Stimulated activated CD8-positive, alpha-beta memory T cell treated with anti-CD3 and anti-CD28 coated beads, Interleukin-7, amount 100 ng/mL, for 48 hours (primary cell): ENCODE measurements around the gene ANO5.
"Not testable (repeated sequence)": the region's sequence is repeated elsewhere in the genome, so short reads cannot be mapped to it uniquely, and the experiment has no call there.

Source experiments
- DNase-seq, 2 donors: peaks; one replicate each; pipeline ENCODE4 v3.0.0-alpha.2; 2020; ENCODE audit warnings: low read depth in 1 of 2; ENCODE audit errors: extremely low read depth in 1 of 2

Gene ANO5

GRCh38 chr11:22199243-22199642 lies 6.4 kb downstream of the ANO5 start:
- no peak for DNase-seq

- no peak for DNase-seq
These were observed 10.4 kb downstream of the ANO5 start for GRCh38 chr11:22203281-22203680.

- DNase-seq, result no peak
These were observed 14.3 kb downstream of the ANO5 start for GRCh38 chr11:22207162-22207561.

- DNase-seq, result no peak
These were observed 15.4 kb downstream of the ANO5 start for GRCh38 chr11:22208151-22208858.

- no peak for DNase-seq
These were observed 24.1 kb downstream of the ANO5 start for GRCh38 chr11:22216940-22217339.

DNA sequence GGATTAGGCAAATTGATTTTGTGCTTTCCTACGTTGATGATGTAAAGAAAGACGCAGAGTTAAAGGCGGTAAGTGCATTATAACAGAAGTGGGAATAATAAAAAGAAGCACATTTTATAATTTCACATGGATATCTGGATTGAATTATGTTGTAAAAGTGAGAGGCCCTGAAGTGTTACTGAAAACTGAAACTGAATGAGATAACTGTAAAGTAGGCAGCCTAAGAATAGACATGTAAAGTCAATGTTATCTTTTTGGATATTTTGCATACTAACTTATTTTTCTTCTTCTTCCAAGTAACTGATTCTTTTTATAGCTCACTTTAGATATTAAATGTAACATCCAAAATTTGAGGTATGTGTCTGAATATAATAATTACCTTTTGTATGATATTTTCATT lies 28.3 kb downstream of the ANO5 start:
- no peak for DNase-seq

- no peak for DNase-seq
These were observed 32.3 kb downstream of the ANO5 start for GRCh38 chr11:22225190-22225589.

- DNase-seq, result no peak
These were observed 41.9 kb downstream of the ANO5 start for GRCh38 chr11:22234743-22235142.

DNA sequence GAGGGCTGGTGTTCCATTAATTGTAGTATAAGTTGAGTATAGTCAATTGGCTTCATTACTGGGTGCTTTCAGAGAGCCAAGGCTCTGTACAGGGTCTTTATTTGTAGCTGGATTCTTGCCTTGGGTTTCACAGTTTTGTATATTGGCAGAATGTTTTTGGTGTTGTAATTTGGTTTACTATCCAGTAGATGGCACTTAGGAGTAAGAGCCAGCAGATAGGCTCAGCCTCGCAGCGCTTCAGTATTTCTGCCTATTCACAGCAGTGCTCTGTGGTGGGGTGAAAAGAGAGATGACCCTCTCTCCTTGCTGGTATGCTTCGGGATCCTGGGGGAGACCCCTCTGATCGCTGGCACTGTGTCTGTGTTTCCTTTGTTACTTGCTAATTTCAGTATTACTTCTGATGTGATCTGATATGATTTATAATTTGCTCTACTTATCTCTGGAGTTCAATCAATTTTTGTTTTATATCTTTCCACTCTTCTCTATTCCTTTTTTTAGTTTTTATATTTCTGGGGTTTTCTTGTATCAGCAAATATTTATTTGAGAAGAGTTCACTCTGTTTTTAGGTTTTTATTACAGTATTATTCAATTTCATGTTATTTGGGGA lies 52.2 kb downstream of the ANO5 start:
- DNase-seq, result no peak

DNA sequence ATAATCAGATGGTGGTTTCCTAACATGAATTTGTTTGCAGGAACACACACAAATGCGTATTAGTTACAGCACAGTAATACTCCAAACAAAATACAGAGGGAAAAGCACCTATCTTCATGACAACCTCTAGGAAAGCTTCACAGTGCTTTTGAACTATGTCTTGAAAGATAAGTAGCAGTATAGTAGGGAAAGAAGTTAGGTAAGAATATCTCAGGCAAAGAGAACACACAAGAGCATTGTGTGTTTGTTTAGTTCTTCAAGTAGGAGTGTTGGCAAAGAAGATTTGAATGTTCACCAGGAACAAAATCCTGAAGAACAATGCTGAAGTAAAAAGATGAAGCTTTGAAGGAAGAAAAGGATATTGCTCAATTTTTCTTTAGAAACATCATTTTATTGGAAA lies 54.1 kb downstream of the ANO5 start:
- DNase-seq, result no peak

GRCh38 chr11:22249871-22250270 lies 57.0 kb downstream of the ANO5 start:
- DNase-seq, result no peak

GRCh38 chr11:22256876-22257275 lies 64.0 kb downstream of the ANO5 start:
- DNase-seq, result no peak

DNA sequence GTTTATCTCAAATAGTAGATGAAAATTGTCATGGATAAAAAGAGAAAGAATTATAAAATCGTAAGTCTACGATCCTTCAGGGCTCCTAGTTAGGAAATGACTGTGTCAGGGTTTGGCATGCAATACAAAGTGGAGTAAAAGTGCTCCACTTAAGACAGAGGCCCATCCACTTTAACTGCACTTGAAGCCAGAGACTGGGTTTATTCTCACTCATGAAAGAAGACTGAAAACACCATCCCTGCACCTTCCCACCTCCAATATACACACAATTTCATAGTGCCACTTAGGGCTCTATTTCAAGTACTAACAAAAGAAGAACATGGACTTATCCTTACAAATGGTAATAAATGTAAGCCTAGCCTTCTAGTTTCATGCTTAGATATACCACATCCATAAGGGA lies 70.7 kb downstream of the ANO5 start:
- no peak for DNase-seq

- not testable (repeated sequence) for DNase-seq
These were observed 76.2 kb downstream of the ANO5 start for GRCh38 chr11:22268983-22269624.

- no peak for DNase-seq
These were observed 80.9 kb downstream of the ANO5 start for GRCh38 chr11:22273781-22274180.

- no peak for DNase-seq
These were observed 82.7 kb downstream of the ANO5 start for GRCh38 chr11:22275600-22275999.

DNA sequence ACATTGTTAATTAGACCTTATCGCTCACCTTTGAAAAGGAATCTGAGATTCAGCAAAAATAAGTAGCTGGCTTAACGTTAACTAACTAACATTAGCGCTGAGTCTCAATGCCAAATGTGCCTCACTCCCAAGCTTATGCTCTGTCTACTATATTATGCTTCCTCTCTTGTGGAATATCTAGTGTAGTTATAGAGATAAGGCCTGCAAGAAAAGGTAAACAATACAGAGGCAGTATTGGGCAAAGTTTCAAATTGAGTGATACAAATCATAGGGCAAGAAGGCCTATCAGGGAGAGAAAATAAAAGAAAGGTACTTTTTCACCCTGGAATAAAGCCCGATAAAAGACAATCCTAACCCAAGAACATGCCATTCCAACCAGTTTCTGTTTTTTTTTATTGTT lies 83.7 kb downstream of the ANO5 start:
- DNase-seq, result no peak

- DNase-seq, result not testable (repeated sequence)
These were observed 92.1 kb downstream of the ANO5 start for GRCh38 chr11:22284991-22285390.

DNA sequence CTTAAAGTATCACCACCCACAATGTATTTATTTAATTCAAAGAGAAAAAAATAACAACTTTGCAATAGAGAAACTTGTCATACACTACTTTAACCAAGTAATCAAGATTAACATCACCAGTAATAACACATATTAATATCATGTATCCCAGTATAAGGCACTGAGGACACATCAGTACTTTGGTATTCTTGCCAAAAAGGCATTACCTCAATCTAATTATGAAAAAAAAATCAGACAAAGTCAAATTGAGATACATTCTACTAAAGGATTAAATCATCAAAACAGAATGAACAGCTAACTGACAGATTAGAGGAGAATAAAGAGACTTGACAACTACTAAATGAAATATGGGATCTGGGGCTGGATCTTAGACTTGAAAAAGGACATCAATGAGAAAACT lies 109.5 kb downstream of the ANO5 start:
- DNase-seq, result no peak

GRCh38 chr11:22304337-22304961 lies 111.6 kb downstream of the ANO5 start:
- no peak for DNase-seq

- DNase-seq, result no peak
These were observed 124.8 kb downstream of the ANO5 start for GRCh38 chr11:22317656-22318055.

DNA sequence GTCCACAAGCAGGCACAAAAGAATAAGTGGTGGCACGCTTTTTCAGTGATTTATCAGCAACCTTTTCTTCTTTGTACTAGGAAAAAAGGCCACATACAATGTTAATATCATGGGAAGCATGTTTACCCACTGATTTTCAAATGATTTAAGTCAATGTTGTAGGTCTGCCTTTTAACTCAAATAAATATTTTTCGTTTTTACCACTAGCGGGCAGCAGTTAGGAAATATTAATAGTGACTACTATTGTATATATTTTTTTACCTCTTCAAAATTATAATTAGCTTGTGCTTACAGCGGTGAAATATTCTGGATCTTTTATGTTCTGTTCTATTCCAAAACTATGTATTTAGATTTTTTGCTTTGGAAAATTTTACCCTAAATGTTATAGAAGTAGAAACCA lies 138.9 kb downstream of the ANO5 start:
- no peak for DNase-seq
